ENCODE measurements around the gene PHB1. TPM values are rescaled to one million over a fixed set of nuclear protein-coding genes. Genes with fewer than 3 reads are reported as not detected.

PHB1 gene
- total and polyA plus RNA-seq, 2 of the 8 experiments (the other 6 are each of a cell fraction or from before 2014, with no cell fraction given), result 386 to 597 TPM

DNA sequence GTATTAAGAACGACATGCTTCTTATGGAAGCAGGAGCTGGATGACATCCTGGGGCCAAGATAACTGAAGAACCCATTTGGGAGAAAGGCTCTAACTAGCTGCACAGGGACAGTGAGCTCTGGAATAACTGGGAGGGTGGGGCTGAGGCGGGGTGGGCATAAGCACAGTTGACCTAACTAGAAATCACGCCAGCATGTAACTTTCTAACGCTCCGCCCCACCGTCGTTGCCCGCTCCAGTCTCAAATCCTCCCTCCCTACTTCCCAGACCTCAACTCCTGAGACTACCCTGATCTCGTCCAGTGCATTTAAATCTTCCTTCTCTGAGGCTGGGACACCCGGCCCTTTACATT is 436 bp downstream of the PHB1 start:
- no peak overlapping the region for H4K91ac ChIP-seq (replicated peaks; ENCODE audit: insufficient read length, low read length)
- H3K23me2 ChIP-seq (ENCODE audit: low read depth, low read length), result peaks cover 7% of the 10 kb centered on the region; the same call in 1 of the 2 replicates
- DNase-seq (ENCODE audit: low read depth in 1 of 2, low spot score in 2 of 2) (no peak), FAIRE-seq (no peak)
- H3K4me1 ChIP-seq (replicated peaks in 1 of 4; ENCODE audit: control insufficient read depth in 3 of 4, insufficient read depth in 4 of 4, low read length in 3 of 4), result no peaks in the 10 kb centered on the region
- peaks cover 2% of the 10 kb centered on the region for H3K79me1 ChIP-seq (ENCODE audit: low read depth, low read length)
- H3K4me2 ChIP-seq (ENCODE audit: insufficient read depth in 1 of 2, low read depth in 2 of 2, low read length in 2 of 2), result peak overlapping the region; percentile 80 to 93
- CTCF ChIA-PET (ENCODE audit: partially characterized antibody), result interaction anchor here (0.8 to 6.1 kb wide), 8 partner anchors 20 to 155 kb away, joined by 3 to 43 read pairs (median 4); no protein-coding TSS in a partner anchor
- peak overlapping the region; percentile 92 to 99 (median 96) for H3K4me3 ChIP-seq (ENCODE audit: extremely low read depth in 1 of 4, insufficient read depth in 2 of 4, low read depth in 3 of 4, low read length in 4 of 4)
- H2AFZ ChIP-seq (ENCODE audit: low read length), result peak overlapping the region; percentile 27; the same call in 1 of the 2 replicates
- H3K27me3 ChIP-seq (replicated peaks in 1 of 4; ENCODE audit: control insufficient read depth in 3 of 4, extremely low read depth in 1 of 4, insufficient read depth in 3 of 4, low read length in 3 of 4), result no peaks in the 10 kb centered on the region
- no peak overlapping the region for H2BK12ac ChIP-seq (ENCODE audit: low read depth, low read length)
- H2BK15ac ChIP-seq (ENCODE audit: low read length), result no peak overlapping the region
- H3K9me3 ChIP-seq (ENCODE audit: insufficient read depth in 2 of 2, low read depth in 1 of 2, low read length in 1 of 2), result peaks cover 0 to 2% of the 10 kb centered on the region in 2 experiments; a peak in 1 of 4 replicates
- no peak overlapping the region for H4K5ac ChIP-seq (ENCODE audit: insufficient read length, low read depth, low read length)
- POLR2A ChIA-PET (ENCODE audit: partially characterized antibody), result interaction anchor here (0.6 to 1.6 kb wide), 12 partner anchors 12 to 349 kb away, joined by 3 to 7 read pairs (median 4); no protein-coding TSS in a partner anchor
- 1% methylated on average over 10 of the region's 10 CpGs; no CpG with 5 or more reads in 1 of the 2 experiments for WGBS, 2 experiments (ENCODE audit: extremely low coverage in 1 of 2, insufficient coverage in 1 of 2, insufficient read length in 1 of 2, insufficient replicate concordance in 2 of 2, low coverage in 1 of 2, low lambda C conversion rate in 2 of 2, missing lambda C conversion rate in 1 of 2)
- H3K18ac ChIP-seq (ENCODE audit: extremely low read depth, low read length), result no peak overlapping the region; the same call in 1 of the 2 replicates
- peak overlapping the region; percentile 89; the same call in 1 of the 2 replicates for H2BK5ac ChIP-seq (ENCODE audit: low read depth, low read length)
- peaks cover 16 to 38% (median 32%) of the 10 kb centered on the region in 4 experiments for H3K36me3 ChIP-seq (ENCODE audit: control insufficient read depth in 2 of 4, insufficient read depth in 4 of 4, low read length in 3 of 4)
- H4K20me1 ChIP-seq (replicated peaks in 1 of 2; ENCODE audit: control insufficient read depth in 1 of 2, insufficient read depth in 2 of 2, low read length in 2 of 2), result peaks cover 2 to 5% of the 10 kb centered on the region in 2 experiments
- 0 out of 2 replicates have a peak overlapping the region, but pooled peaks have one; percentile 32 for H2AK5ac ChIP-seq (ENCODE audit: low read depth, low read length)
- 0 out of 2 replicates have a peak overlapping the region, but pooled peaks have one; percentile 95 for H4K8ac ChIP-seq (ENCODE audit: extremely low read depth, insufficient read depth, low read length)
- H3K4ac ChIP-seq (replicated peaks; ENCODE audit: insufficient read length, low read depth, low read length), result no peak overlapping the region
- no peak overlapping the region for H3K14ac ChIP-seq (ENCODE audit: insufficient read length)
- H3K79me2 ChIP-seq (ENCODE audit: control insufficient read depth in 1 of 2, insufficient read depth in 2 of 2, low read length in 2 of 2), result peaks cover 4 to 13% of the 10 kb centered on the region in 2 experiments; a peak in 3 of 4 replicates
- H3K56ac ChIP-seq (replicated peaks; ENCODE audit: insufficient read length, low read depth, low read length), result no peak overlapping the region
- no peak overlapping the region for H3K23ac ChIP-seq (ENCODE audit: insufficient read length)
- H2BK20ac ChIP-seq (ENCODE audit: low read length), result no peak overlapping the region
- H3K9ac ChIP-seq (replicated peaks in 1 of 4; ENCODE audit: extremely low read depth in 1 of 4, low read depth in 3 of 4, low read length in 3 of 4), result peak overlapping the region; percentile 71 to 95 (median 81)
- no peak overlapping the region for H2BK120ac ChIP-seq (replicated peaks; ENCODE audit: low read depth, low read length)
- H3K27ac ChIP-seq (ENCODE audit: low read depth, low read length), result no peak overlapping the region
- TF ChIP-seq RAD21 (IDR thresholded peaks at IDR 0.05 in 1 of 2, conservative IDR thresholded peaks at IDR 0.05 in 1 of 2; ENCODE audit: low read depth in 2 of 2, low read length in 2 of 2) (no peak), HDAC2 (IDR thresholded peaks at IDR 0.05; ENCODE audit: borderline replicate concordance in 1 of 2, low read depth in 2 of 2, low read length in 2 of 2) (no peak), SP2 (IDR thresholded peaks at IDR 0.05; ENCODE audit: low read length) (no peak), SIN3A (conservative IDR thresholded peaks at IDR 0.05 in 1 of 2, IDR thresholded peaks at IDR 0.05 in 1 of 2; ENCODE audit: low read depth in 1 of 2, low read length in 2 of 2) (no peak), SP4 (IDR thresholded peaks at IDR 0.05; ENCODE audit: low read length) (no peak), CTBP2 (IDR thresholded peaks at IDR 0.05; ENCODE audit: borderline replicate concordance, insufficient read depth, insufficient read length, low read length) (no peak), ZNF274 (IDR thresholded peaks at IDR 0.05; ENCODE audit: borderline replicate concordance, extremely low read depth, low read length) (no peak), HDAC6 (IDR thresholded peaks at IDR 0.05; ENCODE audit: low read depth, low read length) (no peak)
- TF ChIP-seq, protein P1, sequence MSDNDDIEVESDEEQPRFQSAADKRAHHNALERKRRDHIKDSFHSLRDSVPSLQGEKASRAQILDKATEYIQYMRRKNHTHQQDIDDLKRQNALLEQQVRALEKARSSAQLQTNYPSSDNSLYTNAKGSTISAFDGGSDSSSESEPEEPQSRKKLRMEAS (IDR thresholded peaks at IDR 0.05), result no peak
